Sigmoid colon (tissue), 7 donors: ENCODE results near the gene NSMF. TPM values are rescaled to one million over a fixed set of nuclear protein-coding genes. Genes with fewer than 3 reads are reported as not detected.

ENCODE experiments used
- DNase-seq: peaks from one replicate; pipeline ENCODE4 v3.0.0-alpha.2; 2019
- H3K27ac ChIP-seq, 4 donors: fragments of 200-600 bp; sonication (generic); one replicate each; pipeline ENCODE4 v1.5.1; 2016 to 2019; ENCODE audit warnings: mild to moderate bottlenecking in 1 of 4
- H3K27me3 ChIP-seq, 3 donors: fragments of 200-600 bp; sonication (generic); one replicate each; pipeline ENCODE4 v1.5.1; 2019; ENCODE audit warnings: mild to moderate bottlenecking in 1 of 3
- H3K36me3 ChIP-seq, 4 donors: fragments of 200-600 bp; sonication (generic); one replicate each; pipeline ENCODE4 v1.5.1; 2016 to 2019
- H3K4me1 ChIP-seq, 4 donors: fragments of 200-600 bp; sonication (generic); one replicate each; pipeline ENCODE4 v1.5.1; 2017 to 2019
- H3K4me3 ChIP-seq, 4 donors: fragments of 200-600 bp; sonication (generic); one replicate each; pipeline ENCODE4 v1.5.1; 2017 to 2019; ENCODE audit warnings: mild to moderate bottlenecking in 2 of 4, moderate library complexity in 1 of 4
- H3K9me3 ChIP-seq, 4 donors: fragments of 200-600 bp in 3 of 4; sonication (generic) in 3 of 4; one replicate each; pipeline versions ENCODE4 v1.5.1 to v1.6.1; 2013 to 2019
- CTCF ChIP-seq, 4 experiments: fragments of 450-650 bp in 3 of 4; fragments of 200-600 bp in 1 of 4; IDR thresholded peaks; one replicate each; pipeline ENCODE4 v1.5.1; 2016 to 2019; ENCODE audit warnings: antibody characterized with exemption in 4 of 4, mild to moderate bottlenecking in 3 of 4, moderate library complexity in 2 of 4
- EP300 ChIP-seq, 4 donors: sonication (generic); formaldehyde crosslinking; IDR thresholded peaks; one replicate each; pipeline ENCODE4 v1.6.1; 2017; ENCODE audit warnings: antibody characterized with exemption in 4 of 4
- POLR2A ChIP-seq, 2 donors: fragments of 450-650 bp; IDR thresholded peaks; one replicate each; pipeline ENCODE4 v1.6.1; 2016; ENCODE audit warnings: antibody characterized with exemption in 2 of 2, mild to moderate bottlenecking in 2 of 2, moderate library complexity in 2 of 2
- POLR2AphosphoS5 ChIP-seq, 4 donors: sonication (generic); formaldehyde crosslinking; IDR thresholded peaks; one replicate each; pipeline ENCODE4 v1.6.1; 2017; ENCODE audit warnings: antibody characterized with exemption in 4 of 4
- WGBS, 2 donors: extraction: QIAGEN DNeasy Blood & Tissue Kit; methylation state at CpG; one replicate each; pipeline ENCODE4 v1.1.7; 2013; 5-methylcytosine and 5-hydroxymethylcytosine counted together
- intact Hi-C: fragments of 100-400 bp; cut with DNase I; formaldehyde crosslinking; loops from one replicate; pipeline ENCODE4 v1.15.1; 2023
- polyA plus RNA-seq, 3 donors: library from polyadenylated mRNA; stranded (reverse); fragments of 200-250 nt; gene quantifications; one replicate each; pipeline ENCODE4 v1.2.3, GENCODE V29; 2013
- total RNA-seq, 4 donors: library from RNA; depleted of rRNA; stranded (reverse); fragments of >200 nt; gene quantifications; one replicate each; pipeline ENCODE4 v1.1.0, GENCODE V29; 2016
- donor health status: healthy with polysubstance abuse.
- donor health status: Bipolar disorder and iron deficiency.
- donor health status: healthy.

Gene NSMF
- total and polyA plus RNA-seq, 7 donors = 21.8 to 50.4 (median 31.2) TPM

GRCh38 chr9:137499858-137500661, 40.9 kb upstream of the NSMF start:
- no peak for TF ChIP-seq CTCF (IDR thresholded peaks at IDR 0.05)
- no peaks in the 10 kb centered on the region for H3K27me3 ChIP-seq
- H3K27ac ChIP-seq = no peak overlapping the region
- intact Hi-C loops = no loop called here
- H3K36me3 ChIP-seq = peaks cover 0 to 34% (median 0%) of the 10 kb centered on the region in 4 donors
- no peak for DNase-seq
- H3K4me1 ChIP-seq = no peaks in the 10 kb centered on the region
- H3K4me3 ChIP-seq = no peak overlapping the region
- H3K9me3 ChIP-seq = no peaks in the 10 kb centered on the region
- 93 to 95% methylated on average over 36 of the region's 36 CpGs for WGBS, 2 donors

GRCh38 chr9:137499416-137499815, 40.3 kb upstream of the NSMF start:
- Histone ChIP-seq H3K27me3 (no peaks in the 10 kb centered on the region), H3K9me3 (no peaks in the 10 kb centered on the region), H3K27ac (no peak overlapping the region), H3K4me3 (no peak overlapping the region), H3K4me1 (no peaks in the 10 kb centered on the region), H3K36me3 (peaks cover 0 to 34% (median 0%) of the 10 kb centered on the region in 4 donors)
- no peak for TF ChIP-seq POLR2AphosphoS5 (IDR thresholded peaks at IDR 0.05)
- no peak for TF ChIP-seq EP300 (IDR thresholded peaks at IDR 0.05)
- TF ChIP-seq CTCF (IDR thresholded peaks at IDR 0.05) = no peak
- TF ChIP-seq POLR2A (IDR thresholded peaks at IDR 0.05) = no peak
- no peak for DNase-seq
- 92 to 93% methylated on average over 16 of the region's 16 CpGs for WGBS, 2 donors
- intact Hi-C loops = no loop called here

GRCh38 chr9:137498720-137499150, 39.6 kb upstream of the NSMF start:
- Histone ChIP-seq H3K36me3 (peaks cover 0 to 34% (median 0%) of the 10 kb centered on the region in 4 donors), H3K27ac (no peak overlapping the region), H3K27me3 (no peaks in the 10 kb centered on the region), H3K9me3 (no peaks in the 10 kb centered on the region), H3K4me1 (no peaks in the 10 kb centered on the region), H3K4me3 (no peak overlapping the region)
- no peak for TF ChIP-seq EP300 (IDR thresholded peaks at IDR 0.05)
- no peak for TF ChIP-seq CTCF (IDR thresholded peaks at IDR 0.05)
- TF ChIP-seq POLR2A (IDR thresholded peaks at IDR 0.05) = no peak
- no peak for TF ChIP-seq POLR2AphosphoS5 (IDR thresholded peaks at IDR 0.05)
- intact Hi-C loops = no loop called here
- DNase-seq = no peak
- WGBS, 2 donors = 89 to 91% methylated on average over 16 of the region's 16 CpGs

- Histone ChIP-seq H3K9me3 (no peaks in the 10 kb centered on the region), H3K27ac (no peak overlapping the region), H3K4me3 (no peak overlapping the region), H3K4me1 (no peaks in the 10 kb centered on the region), H3K27me3 (no peaks in the 10 kb centered on the region), H3K36me3 (peaks cover 0 to 34% (median 0%) of the 10 kb centered on the region in 4 donors)
- intact Hi-C loops = no loop called here
- TF ChIP-seq CTCF (IDR thresholded peaks at IDR 0.05) = no peak
- TF ChIP-seq POLR2AphosphoS5 (IDR thresholded peaks at IDR 0.05) = no peak
- no peak for TF ChIP-seq EP300 (IDR thresholded peaks at IDR 0.05)
- no peak for TF ChIP-seq POLR2A (IDR thresholded peaks at IDR 0.05)
- DNase-seq = no peak
- 81 to 87% methylated on average over 36 of the region's 36 CpGs for WGBS, 2 donors
Observed at GRCh38 chr9:137497921-137498719, 39.0 kb upstream of the NSMF start.
